Neural progenitor cell (in vitro differentiated cells): ENCODE measurements around the gene EXOC4.

Experiments
- CTCF ChIP-seq: fragments of 200-600 bp; sonication (generic); IDR thresholded peaks from 2 replicates; pipeline ENCODE4 v1.5.1; 2017; ENCODE audit warnings: antibody characterized with exemption, mild to moderate bottlenecking
- EZH2 ChIP-seq: fragments of 200-600 bp; sonication (generic); IDR thresholded peaks from 2 replicates; pipeline ENCODE4 v1.6.1; 2017; ENCODE audit warnings: antibody characterized with exemption, mild to moderate bottlenecking, moderate library complexity

DNA sequence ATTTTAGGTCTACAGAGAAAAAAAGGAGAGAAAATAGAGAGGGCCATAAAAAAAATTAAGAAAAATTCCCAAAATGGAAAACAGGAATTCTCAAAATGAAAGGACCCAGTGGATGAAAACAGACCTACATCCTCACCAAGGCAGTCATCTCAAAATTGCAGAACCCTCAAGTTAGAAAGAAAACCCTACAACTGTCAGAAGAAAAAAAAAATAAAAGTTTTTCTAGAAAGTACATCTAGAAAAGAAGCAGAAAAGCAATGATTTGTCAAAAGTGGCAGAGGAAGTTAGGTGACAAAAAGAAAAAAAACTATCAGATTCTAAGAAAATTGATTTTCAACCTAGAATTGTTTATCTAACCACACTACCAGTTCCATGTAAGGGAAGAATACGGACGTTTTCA is 706.6 kb downstream of the EXOC4 start:
- TF ChIP-seq EZH2 (no peak), CTCF (no peak)
